ENCODE results near the gene KATNB1.

DNA sequence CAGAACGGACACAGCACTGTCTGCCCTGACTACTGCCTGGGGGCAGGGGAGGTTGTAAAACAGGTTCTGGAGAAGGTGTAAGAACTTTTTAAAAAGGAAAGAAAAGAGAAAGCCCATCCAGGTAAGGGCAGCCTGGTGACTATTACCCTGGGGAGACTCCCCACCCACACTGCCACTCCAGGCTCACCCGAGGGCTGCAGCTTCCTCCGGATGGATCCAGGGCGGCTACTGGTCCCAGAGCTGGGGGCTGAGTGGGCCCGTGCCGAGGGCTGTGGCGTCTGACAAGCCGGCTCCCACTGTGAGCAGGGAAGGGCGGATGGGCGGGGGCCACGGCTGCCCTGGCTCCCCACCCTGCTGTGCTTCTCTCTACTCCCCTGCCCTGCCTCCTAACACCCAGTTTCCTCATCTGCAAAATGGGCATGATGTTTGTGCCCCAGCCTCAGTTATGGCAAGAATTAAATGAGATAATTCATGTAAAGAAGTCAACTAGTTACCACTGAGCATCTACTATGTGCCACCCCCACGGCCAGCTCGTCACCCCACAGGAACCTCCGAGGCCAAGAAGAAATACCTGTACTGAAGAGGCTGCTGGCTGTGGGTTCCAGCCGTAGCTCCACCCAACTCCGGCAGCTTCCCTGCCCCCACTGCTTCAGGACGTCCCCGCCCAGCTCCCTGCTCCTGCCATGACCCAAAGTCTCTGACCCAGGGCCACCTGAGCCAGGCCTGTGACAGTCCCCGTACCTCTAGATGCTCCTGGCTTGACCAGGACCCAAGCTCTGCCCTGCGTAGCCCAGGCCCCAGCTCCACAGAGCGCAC, 24.2 kb downstream of the KATNB1 start:
- TF ChIP-seq, protein P1, sequence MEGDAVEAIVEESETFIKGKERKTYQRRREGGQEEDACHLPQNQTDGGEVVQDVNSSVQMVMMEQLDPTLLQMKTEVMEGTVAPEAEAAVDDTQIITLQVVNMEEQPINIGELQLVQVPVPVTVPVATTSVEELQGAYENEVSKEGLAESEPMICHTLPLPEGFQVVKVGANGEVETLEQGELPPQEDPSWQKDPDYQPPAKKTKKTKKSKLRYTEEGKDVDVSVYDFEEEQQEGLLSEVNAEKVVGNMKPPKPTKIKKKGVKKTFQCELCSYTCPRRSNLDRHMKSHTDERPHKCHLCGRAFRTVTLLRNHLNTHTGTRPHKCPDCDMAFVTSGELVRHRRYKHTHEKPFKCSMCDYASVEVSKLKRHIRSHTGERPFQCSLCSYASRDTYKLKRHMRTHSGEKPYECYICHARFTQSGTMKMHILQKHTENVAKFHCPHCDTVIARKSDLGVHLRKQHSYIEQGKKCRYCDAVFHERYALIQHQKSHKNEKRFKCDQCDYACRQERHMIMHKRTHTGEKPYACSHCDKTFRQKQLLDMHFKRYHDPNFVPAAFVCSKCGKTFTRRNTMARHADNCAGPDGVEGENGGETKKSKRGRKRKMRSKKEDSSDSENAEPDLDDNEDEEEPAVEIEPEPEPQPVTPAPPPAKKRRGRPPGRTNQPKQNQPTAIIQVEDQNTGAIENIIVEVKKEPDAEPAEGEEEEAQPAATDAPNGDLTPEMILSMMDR (IDR thresholded peaks at IDR 0.05; ENCODE audit: low read length) = no peak
- no peak for TF ChIP-seq EZH2 (IDR thresholded peaks at IDR 0.05; ENCODE audit: borderline replicate concordance, low read length)
